Measurements from ENCODE around the gene COPS7A. TPM values are rescaled to one million over a fixed set of nuclear protein-coding genes. Genes with fewer than 3 reads are reported as not detected.

COPS7A gene
- total RNA-seq, 3 donors from 2014 or later (not counting 1 experiment from before 2014, with no cell fraction given) = 23.5 to 29.8 (median 28.9) TPM

DNA sequence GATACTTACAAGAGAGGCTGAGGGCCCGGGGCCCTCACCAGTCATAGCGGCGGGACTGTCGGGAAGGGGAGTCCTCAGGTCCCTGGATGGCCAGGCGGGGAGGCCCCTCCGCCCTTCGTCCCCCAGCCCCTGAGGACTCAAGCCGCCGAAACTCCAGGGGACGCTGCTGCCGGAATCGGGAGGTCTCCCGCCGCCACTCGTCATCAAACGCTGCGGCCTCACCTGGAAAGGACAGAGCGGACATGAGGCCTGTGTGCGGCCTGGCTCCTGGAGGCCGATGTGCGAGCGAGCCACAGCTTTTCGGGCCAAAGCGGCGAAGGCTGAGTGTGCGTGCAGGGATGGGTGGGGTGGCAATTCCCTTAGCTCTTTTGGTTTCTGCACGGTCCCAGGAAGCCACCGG is 24.9 kb downstream of the COPS7A start:
- TF ChIP-seq, protein P1, sequence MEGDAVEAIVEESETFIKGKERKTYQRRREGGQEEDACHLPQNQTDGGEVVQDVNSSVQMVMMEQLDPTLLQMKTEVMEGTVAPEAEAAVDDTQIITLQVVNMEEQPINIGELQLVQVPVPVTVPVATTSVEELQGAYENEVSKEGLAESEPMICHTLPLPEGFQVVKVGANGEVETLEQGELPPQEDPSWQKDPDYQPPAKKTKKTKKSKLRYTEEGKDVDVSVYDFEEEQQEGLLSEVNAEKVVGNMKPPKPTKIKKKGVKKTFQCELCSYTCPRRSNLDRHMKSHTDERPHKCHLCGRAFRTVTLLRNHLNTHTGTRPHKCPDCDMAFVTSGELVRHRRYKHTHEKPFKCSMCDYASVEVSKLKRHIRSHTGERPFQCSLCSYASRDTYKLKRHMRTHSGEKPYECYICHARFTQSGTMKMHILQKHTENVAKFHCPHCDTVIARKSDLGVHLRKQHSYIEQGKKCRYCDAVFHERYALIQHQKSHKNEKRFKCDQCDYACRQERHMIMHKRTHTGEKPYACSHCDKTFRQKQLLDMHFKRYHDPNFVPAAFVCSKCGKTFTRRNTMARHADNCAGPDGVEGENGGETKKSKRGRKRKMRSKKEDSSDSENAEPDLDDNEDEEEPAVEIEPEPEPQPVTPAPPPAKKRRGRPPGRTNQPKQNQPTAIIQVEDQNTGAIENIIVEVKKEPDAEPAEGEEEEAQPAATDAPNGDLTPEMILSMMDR (IDR thresholded peaks at IDR 0.05) = no peak

DNA sequence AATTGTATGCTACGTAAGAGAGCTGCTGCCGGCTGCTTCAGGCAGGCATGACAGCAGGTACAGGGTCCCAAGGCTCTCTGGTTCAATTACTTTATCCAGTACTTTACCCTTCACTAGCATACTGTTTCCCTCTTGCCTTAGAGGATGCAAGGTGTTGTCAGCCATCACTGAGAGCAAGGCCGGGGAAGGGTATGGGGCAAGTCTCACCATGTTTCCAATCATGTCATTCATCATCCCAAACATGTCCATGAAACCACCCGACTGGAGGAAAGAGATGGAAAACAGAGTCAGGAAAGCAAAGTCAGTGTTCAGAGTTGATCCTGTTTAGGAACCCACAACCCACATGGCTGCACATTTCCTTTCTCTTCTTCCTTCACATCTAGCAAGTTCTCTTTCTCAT is 26.7 kb downstream of the COPS7A start:
- Histone ChIP-seq H3K36me3 (ENCODE audit: control insufficient read depth, insufficient read depth, low read length) (peaks cover 54% of the 10 kb centered on the region), H3K4me1 (ENCODE audit: control insufficient read depth, insufficient read depth, low read length) (peaks cover 25% of the 10 kb centered on the region), H3K9me3 (ENCODE audit: control insufficient read depth, insufficient read depth, low read length) (no peaks in the 10 kb centered on the region), H3K4me3 (ENCODE audit: low read length) (no peak overlapping the region), H3K27ac (ENCODE audit: low read length) (no peak overlapping the region), H3K27me3 (ENCODE audit: control insufficient read depth, insufficient read depth, low read length) (no peaks in the 10 kb centered on the region)
- DNase-seq (no peak), ATAC-seq (no peak)
- intact Hi-C loops (cut with micrococcal nuclease) = loop anchor here (5.0 kb wide), 2 partner anchors 77 to 143 kb away; partner anchors contain the start of genes CHD4 and P3H3
- TF ChIP-seq, protein P1 (IDR thresholded peaks at IDR 0.05) = no peak
- no peaks in the 10 kb centered on the region for H3K27me3 Mint-ChIP-seq (ENCODE audit: low read depth in 2 of 2)
- H3K36me3 Mint-ChIP-seq = peaks cover 14% of the 10 kb centered on the region
- H3K9me3 Mint-ChIP-seq = no peaks in the 10 kb centered on the region
- 95% methylated on average over 3 of the region's 4 CpGs for WGBS (ENCODE audit: insufficient coverage)
- H3K4me1 Mint-ChIP-seq = peaks cover 5 to 40% of the 10 kb centered on the region in 2 donors
- H3K4me3 Mint-ChIP-seq = no peak overlapping the region
- H3K27ac Mint-ChIP-seq = peak overlapping the region in 1 of 2 donors; percentile 97

More for the DNA sequence above, 24.9 kb downstream of the COPS7A start:
- no peak for ATAC-seq
- H3K27me3 Mint-ChIP-seq (ENCODE audit: low read depth in 2 of 2) = no peaks in the 10 kb centered on the region
- peaks cover 14% of the 10 kb centered on the region for H3K36me3 Mint-ChIP-seq
- H3K4me1 ChIP-seq (ENCODE audit: control insufficient read depth, insufficient read depth, low read length) = peaks cover 28% of the 10 kb centered on the region
- DNase-seq = no peak
- H3K36me3 ChIP-seq (ENCODE audit: control insufficient read depth, insufficient read depth, low read length) = peaks cover 54% of the 10 kb centered on the region
- H3K4me1 Mint-ChIP-seq = peaks cover 3 to 43% of the 10 kb centered on the region in 2 donors
- intact Hi-C loops (cut with micrococcal nuclease) = no loop called here
- no peaks in the 10 kb centered on the region for H3K9me3 Mint-ChIP-seq
- no peaks in the 10 kb centered on the region for H3K27me3 ChIP-seq (ENCODE audit: control insufficient read depth, insufficient read depth, low read length)
- H3K4me3 ChIP-seq (ENCODE audit: low read length) = no peak overlapping the region
- 95% methylated on average over 28 of the region's 28 CpGs for WGBS (ENCODE audit: insufficient coverage)
- no peak overlapping the region for H3K4me3 Mint-ChIP-seq
- H3K9me3 ChIP-seq (ENCODE audit: control insufficient read depth, insufficient read depth, low read length) = no peaks in the 10 kb centered on the region
- no peak overlapping the region for H3K27ac Mint-ChIP-seq
- no peak overlapping the region for H3K27ac ChIP-seq (ENCODE audit: low read length)

DNA sequence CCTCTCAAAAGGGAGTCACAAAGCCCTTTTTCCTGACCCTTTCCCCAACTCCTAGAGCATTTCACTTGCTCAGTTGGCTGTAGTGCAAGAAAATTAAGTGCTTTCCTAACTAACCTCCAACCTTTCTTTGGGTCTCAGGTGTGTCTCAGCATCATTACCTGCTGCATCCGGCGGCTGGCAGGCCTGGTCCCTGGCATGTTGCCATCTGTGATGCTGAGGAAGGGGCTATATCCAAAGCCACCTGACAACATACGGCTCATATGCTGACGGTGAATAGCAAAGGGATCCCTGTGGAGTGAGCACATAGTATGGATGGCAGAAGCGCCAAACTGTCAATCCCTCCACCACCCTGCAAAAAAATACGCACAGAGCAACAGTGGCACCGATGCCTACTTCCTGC is 27.9 kb downstream of the COPS7A start:
- Mint-ChIP-seq H3K27ac (peak overlapping the region; percentile 95 to 97), H3K9me3 (no peaks in the 10 kb centered on the region), H3K36me3 (peaks cover 14% of the 10 kb centered on the region), H3K4me3 (peak overlapping the region; percentile 95), H3K27me3 (ENCODE audit: low read depth in 2 of 2) (peaks cover 0 to 6% of the 10 kb centered on the region in 2 donors), H3K4me1 (peaks cover 5 to 38% of the 10 kb centered on the region in 2 donors)
- Histone ChIP-seq H3K27ac (ENCODE audit: low read length) (peak overlapping the region; percentile 93), H3K4me3 (ENCODE audit: low read length) (no peak overlapping the region), H3K27me3 (ENCODE audit: control insufficient read depth, insufficient read depth, low read length) (no peaks in the 10 kb centered on the region), H3K36me3 (ENCODE audit: control insufficient read depth, insufficient read depth, low read length) (peaks cover 49% of the 10 kb centered on the region), H3K4me1 (ENCODE audit: control insufficient read depth, insufficient read depth, low read length) (peaks cover 16% of the 10 kb centered on the region), H3K9me3 (ENCODE audit: control insufficient read depth, insufficient read depth, low read length) (no peaks in the 10 kb centered on the region)
- TF ChIP-seq, protein P1 (IDR thresholded peaks at IDR 0.05) = no peak
- ATAC-seq (no peak), DNase-seq (no peak)
- intact Hi-C loops (cut with micrococcal nuclease) = loop anchor here (2.0 to 5.0 kb wide), 3 partner anchors 76 to 144 kb away; partner anchors contain the start of genes CHD4, P3H3 and SPSB2
- WGBS (ENCODE audit: insufficient coverage) = 95% methylated on average over 7 of the region's 7 CpGs
